ENCODE measurements around the gene FAM83D. TPM values are rescaled to one million over a fixed set of nuclear protein-coding genes. Genes with fewer than 3 reads are reported as not detected.

FAM83D gene
- polyA plus RNA-seq, 1 donor from 2014 or later = 0.48 TPM

- Histone ChIP-seq H3K9me2 (ENCODE audit: insufficient read depth, low read length) (no peaks in the 10 kb centered on the region), H3K9me3 (ENCODE audit: low read length) (no peaks in the 10 kb centered on the region), H3K4me2 (ENCODE audit: low read length) (no peak overlapping the region), H3K27me3 (ENCODE audit: insufficient read depth, low read depth, low read length) (no peaks in the 10 kb centered on the region), H3K9ac (ENCODE audit: low read length) (no peak overlapping the region), H4K20me1 (ENCODE audit: insufficient read depth) (no peaks in the 10 kb centered on the region), H2AFZ (ENCODE audit: low read depth, low read length) (no peak overlapping the region), H3K79me2 (replicated peaks; ENCODE audit: insufficient read depth, low read length) (no peaks in the 10 kb centered on the region), H3K4me3 (ENCODE audit: low read length) (no peak overlapping the region), H3F3A (ENCODE audit: insufficient read depth, low read length, poor library complexity, severe bottlenecking) (no peaks in the 10 kb centered on the region), H3K36me3 (ENCODE audit: insufficient read depth, low read length) (no peaks in the 10 kb centered on the region), H3K27ac (ENCODE audit: low read length) (no peak overlapping the region)
- no peak for TF ChIP-seq EZH2 (IDR thresholded peaks at IDR 0.05; ENCODE audit: borderline replicate concordance, insufficient read depth, low read length, poor library complexity, severe bottlenecking)
These were observed 47.4 kb upstream of the FAM83D start for GRCh38 chr20:38878866-38879265.

DNA sequence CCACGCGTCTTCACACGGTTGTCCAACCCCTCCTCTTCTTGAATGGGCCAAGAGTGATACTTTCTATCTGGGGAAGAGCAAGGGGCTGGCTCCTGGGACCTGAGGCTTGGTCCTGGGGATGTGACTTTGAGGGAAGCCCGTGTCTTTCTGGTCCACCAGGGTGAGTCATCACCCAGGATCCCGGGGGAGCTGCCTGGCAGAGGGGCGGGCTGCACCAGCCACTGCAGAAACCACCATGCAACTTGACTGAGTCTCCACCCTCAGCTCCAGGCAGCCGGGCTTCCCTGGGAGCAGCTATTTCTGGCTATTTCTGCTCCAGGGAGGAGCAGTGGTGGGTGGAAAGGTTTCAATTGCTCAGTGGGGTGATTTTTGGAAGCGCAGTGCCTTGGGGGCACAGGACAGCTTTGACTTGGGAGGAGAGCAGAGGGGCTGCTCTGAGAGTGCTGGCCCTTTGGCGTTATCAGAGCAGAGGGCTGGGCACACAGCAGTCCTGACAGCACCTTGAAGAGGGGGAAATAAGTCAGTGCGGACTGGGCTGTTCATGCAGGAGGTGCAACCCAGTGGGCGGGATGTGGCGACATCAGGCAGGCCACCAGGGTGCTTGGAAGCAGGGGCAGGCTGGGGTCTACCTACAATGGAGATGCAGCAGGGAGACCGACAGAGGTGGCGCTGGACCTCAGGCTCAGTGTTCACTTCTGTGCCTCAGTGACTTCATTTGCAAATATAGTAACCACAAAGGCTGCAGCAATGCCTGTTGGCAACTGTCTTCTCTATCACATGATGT is 45.1 kb upstream of the FAM83D start:
- TF ChIP-seq SMC3 (conservative IDR thresholded peaks at IDR 0.05; ENCODE audit: poor library complexity) (no peak), EP300 (conservative IDR thresholded peaks at IDR 0.05; ENCODE audit: poor library complexity, severe bottlenecking) (no peak), POLR2AphosphoS5 (IDR thresholded peaks at IDR 0.05) (no peak), EZH2 (IDR thresholded peaks at IDR 0.05; ENCODE audit: borderline replicate concordance, insufficient read depth, low read length, poor library complexity, severe bottlenecking) (no peak), MXI1 (conservative IDR thresholded peaks at IDR 0.05; ENCODE audit: poor library complexity, severe bottlenecking) (no peak), TAF1 (IDR thresholded peaks at IDR 0.05; ENCODE audit: low read depth) (no peak), RAD21 (conservative IDR thresholded peaks at IDR 0.05) (no peak), REST (IDR thresholded peaks at IDR 0.05; ENCODE audit: borderline replicate concordance) (no peak)
- TF ChIP-seq, protein P1, sequence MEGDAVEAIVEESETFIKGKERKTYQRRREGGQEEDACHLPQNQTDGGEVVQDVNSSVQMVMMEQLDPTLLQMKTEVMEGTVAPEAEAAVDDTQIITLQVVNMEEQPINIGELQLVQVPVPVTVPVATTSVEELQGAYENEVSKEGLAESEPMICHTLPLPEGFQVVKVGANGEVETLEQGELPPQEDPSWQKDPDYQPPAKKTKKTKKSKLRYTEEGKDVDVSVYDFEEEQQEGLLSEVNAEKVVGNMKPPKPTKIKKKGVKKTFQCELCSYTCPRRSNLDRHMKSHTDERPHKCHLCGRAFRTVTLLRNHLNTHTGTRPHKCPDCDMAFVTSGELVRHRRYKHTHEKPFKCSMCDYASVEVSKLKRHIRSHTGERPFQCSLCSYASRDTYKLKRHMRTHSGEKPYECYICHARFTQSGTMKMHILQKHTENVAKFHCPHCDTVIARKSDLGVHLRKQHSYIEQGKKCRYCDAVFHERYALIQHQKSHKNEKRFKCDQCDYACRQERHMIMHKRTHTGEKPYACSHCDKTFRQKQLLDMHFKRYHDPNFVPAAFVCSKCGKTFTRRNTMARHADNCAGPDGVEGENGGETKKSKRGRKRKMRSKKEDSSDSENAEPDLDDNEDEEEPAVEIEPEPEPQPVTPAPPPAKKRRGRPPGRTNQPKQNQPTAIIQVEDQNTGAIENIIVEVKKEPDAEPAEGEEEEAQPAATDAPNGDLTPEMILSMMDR (IDR thresholded peaks at IDR 0.05; ENCODE audit: poor library complexity, severe bottlenecking) = no peak
- H3K27me3 ChIP-seq (ENCODE audit: insufficient read depth, low read depth, low read length) = no peaks in the 10 kb centered on the region
- H3K9me2 ChIP-seq (ENCODE audit: insufficient read depth, low read length) = no peaks in the 10 kb centered on the region
- no peak overlapping the region for H3K27ac ChIP-seq (ENCODE audit: low read length)
- H3K79me2 ChIP-seq (replicated peaks; ENCODE audit: insufficient read depth, low read length) = no peaks in the 10 kb centered on the region
- H3K4me3 ChIP-seq (ENCODE audit: low read length) = no peak overlapping the region
- H3K9me3 ChIP-seq (ENCODE audit: low read length) = no peaks in the 10 kb centered on the region
- no peaks in the 10 kb centered on the region for H3K36me3 ChIP-seq (ENCODE audit: insufficient read depth, low read length)
- no peaks in the 10 kb centered on the region for H3F3A ChIP-seq (ENCODE audit: insufficient read depth, low read length, poor library complexity, severe bottlenecking)
- H3K4me2 ChIP-seq (ENCODE audit: low read length) = no peak overlapping the region
- no peak overlapping the region for H2AFZ ChIP-seq (ENCODE audit: low read depth, low read length)
- H3K9ac ChIP-seq (ENCODE audit: low read length) = no peak overlapping the region
- no peaks in the 10 kb centered on the region for H4K20me1 ChIP-seq (ENCODE audit: insufficient read depth)
